ENCODE data around the gene PTCH1. TPM values are rescaled to one million over a fixed set of nuclear protein-coding genes. Genes with fewer than 3 reads are reported as not detected.

Gene PTCH1
- total and polyA plus RNA-seq, 2 donors (not counting 1 experiment from before 2014, with no cell fraction given): 3.5 to 13.8 TPM

GRCh38 chr9:95446984-95447383 is 69.8 kb downstream of the PTCH1 start:
- H3K79me2 ChIP-seq (ENCODE audit: control insufficient read depth, insufficient read depth, low read length): no peaks in the 10 kb centered on the region
- H3K36me3 ChIP-seq (replicated peaks in 1 of 2; ENCODE audit: control extremely low read depth in 1 of 2, control insufficient read depth in 1 of 2, extremely low read depth in 1 of 2, insufficient read depth in 2 of 2, low read length in 1 of 2): no peaks in the 10 kb centered on the region
- no peaks in the 10 kb centered on the region for H4K20me1 ChIP-seq (ENCODE audit: control insufficient read depth, insufficient read depth, low read length, poor library complexity, severe bottlenecking)
- H3K4me1 ChIP-seq (ENCODE audit: control insufficient read depth in 2 of 2, insufficient read depth in 2 of 2, low read length in 2 of 2): no peaks in the 10 kb centered on the region
- H2AFZ ChIP-seq (ENCODE audit: insufficient read depth, low read depth, low read length, poor library complexity, severe bottlenecking): no peak overlapping the region
- H3K4me2 ChIP-seq (replicated peaks; ENCODE audit: low read depth, low read length, poor library complexity, severe bottlenecking): no peak overlapping the region
- TF ChIP-seq CTCF (IDR thresholded peaks at IDR 0.05) (no peak), EZH2 (IDR thresholded peaks at IDR 0.05; ENCODE audit: borderline replicate concordance, insufficient read depth, low read depth, low read length, poor library complexity, severe bottlenecking) (no peak)
- H3K27me3 ChIP-seq (replicated peaks in 1 of 4; ENCODE audit: control extremely low read depth in 1 of 4, control insufficient read depth in 3 of 4, insufficient read depth in 4 of 4, low read length in 3 of 4): peaks cover 0 to 2% (median 0%) of the 10 kb centered on the region in 4 experiments
- ATAC-seq (ENCODE audit: low read depth) (no peak), DNase-seq (no peak)
- no peak overlapping the region for H3K4me3 Mint-ChIP-seq
- H3K4me1 Mint-ChIP-seq: no peaks in the 10 kb centered on the region
- no peak overlapping the region for H3K27ac Mint-ChIP-seq
- no peak overlapping the region for H3K9ac ChIP-seq (ENCODE audit: low read length)
- WGBS (ENCODE audit: insufficient coverage): 97% methylated on average over 26 of the region's 26 CpGs
- intact Hi-C loops (cut with micrococcal nuclease): no loop called here
- no peak overlapping the region for H3K27ac ChIP-seq (ENCODE audit: low read length in 2 of 2)
- no peaks in the 10 kb centered on the region for H3K9me3 Mint-ChIP-seq (ENCODE audit: insufficient read depth)
- CTCF ChIA-PET: no interaction called here
- H3K4me3 ChIP-seq (ENCODE audit: control extremely low read depth in 1 of 5, extremely low read depth in 1 of 5, insufficient read depth in 1 of 5, low read depth in 2 of 5, low read length in 4 of 5): no peak overlapping the region
- POLR2A ChIA-PET: no interaction called here
- H3K9me3 ChIP-seq (ENCODE audit: control extremely low read depth in 1 of 3, control insufficient read depth in 2 of 3, insufficient read depth in 1 of 3, low read length in 2 of 3): peaks cover 0 to 5% (median 0%) of the 10 kb centered on the region in 3 donors
- H3K27me3 Mint-ChIP-seq: peaks cover 17% of the 10 kb centered on the region

GRCh38 chr9:95446259-95446658 is 70.5 kb downstream of the PTCH1 start:
- H3K27ac ChIP-seq (ENCODE audit: low read length in 2 of 2): no peak overlapping the region
- H3K4me3 Mint-ChIP-seq: no peak overlapping the region
- H3K9me3 ChIP-seq (ENCODE audit: control extremely low read depth in 1 of 3, control insufficient read depth in 2 of 3, insufficient read depth in 1 of 3, low read length in 2 of 3): peaks cover 0 to 5% (median 0%) of the 10 kb centered on the region in 3 donors
- H3K27me3 Mint-ChIP-seq: peaks cover 20% of the 10 kb centered on the region
- TF ChIP-seq CTCF (IDR thresholded peaks at IDR 0.05) (no peak), EZH2 (IDR thresholded peaks at IDR 0.05; ENCODE audit: borderline replicate concordance, insufficient read depth, low read depth, low read length, poor library complexity, severe bottlenecking) (no peak)
- no peaks in the 10 kb centered on the region for H4K20me1 ChIP-seq (ENCODE audit: control insufficient read depth, insufficient read depth, low read length, poor library complexity, severe bottlenecking)
- ChIA-PET POLR2A (no interaction called here), CTCF (no interaction called here)
- H3K79me2 ChIP-seq (ENCODE audit: control insufficient read depth, insufficient read depth, low read length): no peaks in the 10 kb centered on the region
- 57% methylated on average over 5 of the region's 5 CpGs for WGBS (ENCODE audit: insufficient coverage)
- no peaks in the 10 kb centered on the region for H3K9me3 Mint-ChIP-seq (ENCODE audit: insufficient read depth)
- H3K36me3 ChIP-seq (replicated peaks in 1 of 2; ENCODE audit: control extremely low read depth in 1 of 2, control insufficient read depth in 1 of 2, extremely low read depth in 1 of 2, insufficient read depth in 2 of 2, low read length in 1 of 2): no peaks in the 10 kb centered on the region
- no peak overlapping the region for H3K4me2 ChIP-seq (replicated peaks; ENCODE audit: low read depth, low read length, poor library complexity, severe bottlenecking)
- H3K4me3 ChIP-seq (ENCODE audit: control extremely low read depth in 1 of 5, extremely low read depth in 1 of 5, insufficient read depth in 1 of 5, low read depth in 2 of 5, low read length in 4 of 5): no peak overlapping the region
- peaks cover 0 to under 1% of the 10 kb centered on the region in 2 donors for H3K4me1 ChIP-seq (ENCODE audit: control insufficient read depth in 2 of 2, insufficient read depth in 2 of 2, low read length in 2 of 2)
- H3K9ac ChIP-seq (ENCODE audit: low read length): no peak overlapping the region
- ATAC-seq (ENCODE audit: low read depth) (no peak), DNase-seq (no peak)
- H2AFZ ChIP-seq (ENCODE audit: insufficient read depth, low read depth, low read length, poor library complexity, severe bottlenecking): no peak overlapping the region
- intact Hi-C loops (cut with micrococcal nuclease): no loop called here
- peaks cover 0 to 2% (median 0%) of the 10 kb centered on the region in 4 experiments for H3K27me3 ChIP-seq (replicated peaks in 1 of 4; ENCODE audit: control extremely low read depth in 1 of 4, control insufficient read depth in 3 of 4, insufficient read depth in 4 of 4, low read length in 3 of 4)
- H3K4me1 Mint-ChIP-seq: peaks cover 2% of the 10 kb centered on the region
- no peak overlapping the region for H3K27ac Mint-ChIP-seq

Measured in B cell (primary cell).